Peyer's patch (tissue), 4 donors: ENCODE measurements around the gene TRPM3.

ENCODE experiments used
- CTCF ChIP-seq, 6 experiments: fragments of 450-650 bp in 4 of 6; fragments of 200-600 bp in 2 of 6; sonication (generic) in 1 of 6; IDR thresholded peaks; one replicate each; pipeline ENCODE4 v1.5.1; 2017 to 2019; ENCODE audit warnings: antibody characterized with exemption in 6 of 6, mild to moderate bottlenecking in 3 of 6, moderate library complexity in 1 of 6
- POLR2A ChIP-seq, 2 donors: fragments of 450-650 bp; IDR thresholded peaks; one replicate each; pipeline ENCODE4 v1.5.1; 2017; ENCODE audit warnings: antibody characterized with exemption in 2 of 2, mild to moderate bottlenecking in 2 of 2, moderate library complexity in 2 of 2

- no peak for TF ChIP-seq CTCF (IDR thresholded peaks at IDR 0.05)
- no peak for TF ChIP-seq POLR2A (IDR thresholded peaks at IDR 0.05)
Observed at GRCh38 chr9:71036501-71036900, 84.9 kb downstream of the TRPM3 start.
